IMR-90 (cell line): ENCODE results near the gene RAB1A. TPM values are rescaled to one million over a fixed set of nuclear protein-coding genes. Genes with fewer than 3 reads are reported as not detected.

ENCODE experiments used
- ATAC-seq: fragments of 200-7000 bp; cut with Tn5 transposase; 2 replicates; pipeline ENCODE4 v1.9.1; 2020; ENCODE audit warnings: low read depth, mild to moderate bottlenecking, moderate library complexity
- BruUV-seq: library from RNA; stranded (reverse); fragments of 400-500 nt; replicated peaks from 2 replicates; lab custom pipeline; 2021; lab: Mats Ljungman, UMichigan
- CTCF ChIA-PET: fragments of 300-600 bp; formaldehyde crosslinking; extraction: SDS; loops from one replicate; lab custom pipeline; 2021; ENCODE audit warnings: antibody characterized with exemption; lab: Yijun Ruan, JAX
- POLR2A ChIA-PET: fragments of 300-600 bp; sonication (Branson Sonifier 250); formaldehyde crosslinking; loops from one replicate; lab custom pipeline; 2022; ENCODE audit warnings: antibody characterized with exemption; ENCODE audit not compliant: unreplicated experiment; lab: Charles Lee
- DNase-seq: peaks from one replicate; pipeline ENCODE4 v3.0.0; 2013
- H2AFZ ChIP-seq: replicated peaks from 2 replicates; pipeline ENCODE3; 2013; ENCODE audit warnings: low read length, mild to moderate bottlenecking; ENCODE audit not compliant: poor library complexity
- H2AK5ac ChIP-seq: 2 replicates; pipeline ENCODE4 v1.6.1; 2013; ENCODE audit warnings: low read depth, low read length, inconsistent platforms
- H2AK9ac ChIP-seq: replicated peaks from 2 replicates; pipeline ENCODE3; 2013; ENCODE audit warnings: mild to moderate bottlenecking, low read depth, low read length, moderate library complexity; ENCODE audit not compliant: poor library complexity
- H2BK120ac ChIP-seq: 2 replicates; pipeline ENCODE4 v1.6.1; 2013; ENCODE audit warnings: low read depth, low read length, inconsistent platforms
- H2BK15ac ChIP-seq: 3 replicates; pipeline ENCODE4 v1.6.1; 2013; ENCODE audit warnings: low read depth, low read length, inconsistent platforms
- H2BK20ac ChIP-seq: 2 replicates; pipeline ENCODE4 v1.6.1; 2013; ENCODE audit warnings: low read depth, mild to moderate bottlenecking, inconsistent platforms, low read length, moderate library complexity
- H2BK5ac ChIP-seq: 2 replicates; pipeline ENCODE4 v1.6.1; 2013; ENCODE audit warnings: mild to moderate bottlenecking, low read depth, low read length, inconsistent platforms; ENCODE audit not compliant: poor library complexity, severe bottlenecking
- H3K14ac ChIP-seq: replicated peaks from 2 replicates; pipeline ENCODE4 v1.6.1; 2013; ENCODE audit warnings: low read depth, low read length, inconsistent platforms
- H3K18ac ChIP-seq: 2 replicates; pipeline ENCODE4 v1.6.1; 2013; ENCODE audit warnings: low read depth, low read length, control low read depth
- H3K23ac ChIP-seq: 2 replicates; pipeline ENCODE4 v1.6.1; 2013; ENCODE audit warnings: low read depth, low read length, inconsistent platforms
- H3K27ac ChIP-seq: 2 replicates; pipeline ENCODE4 v1.5.1; 2013; ENCODE audit warnings: mild to moderate bottlenecking, control low read depth, low read length; ENCODE audit not compliant: insufficient read depth
- H3K27me3 ChIP-seq: 2 replicates; pipeline ENCODE4 v1.6.1; 2013; ENCODE audit warnings: low read length; ENCODE audit not compliant: control insufficient read depth, insufficient read depth
- H3K36me3 ChIP-seq: 2 replicates; pipeline ENCODE4 v1.6.1; 2013; ENCODE audit warnings: low read length, mixed read lengths; ENCODE audit not compliant: control insufficient read depth, insufficient read depth
- H3K4ac ChIP-seq: 2 replicates; pipeline ENCODE4 v1.6.1; 2013; ENCODE audit warnings: low read depth, low read length, inconsistent platforms
- H3K4me1 ChIP-seq: 2 replicates; pipeline ENCODE4 v1.6.1; 2013; ENCODE audit warnings: low read length, mixed read lengths; ENCODE audit not compliant: control insufficient read depth, insufficient read depth
- H3K4me2 ChIP-seq: 2 replicates; pipeline ENCODE4 v1.6.1; 2013; ENCODE audit warnings: low read depth, mild to moderate bottlenecking, control low read depth, low read length, moderate library complexity
- H3K4me3 ChIP-seq: 2 replicates; pipeline ENCODE4 v1.5.1; 2013; ENCODE audit warnings: low read depth, mild to moderate bottlenecking, control low read depth, low read length, moderate library complexity; ENCODE audit not compliant: insufficient read depth
- H3K56ac ChIP-seq: 2 replicates; pipeline ENCODE4 v1.6.1; 2013; ENCODE audit warnings: low read length, inconsistent platforms; ENCODE audit not compliant: insufficient read depth; ENCODE audit errors: extremely low read depth
- H3K79me1 ChIP-seq, 2 experiments: 2 replicates each; pipeline ENCODE4 v1.6.1; 2013; ENCODE audit warnings: low read length in 2 of 2, inconsistent platforms in 1 of 2, low read depth in 1 of 2
- H3K9ac ChIP-seq: 2 replicates; pipeline ENCODE4 v1.6.1; 2013; ENCODE audit warnings: low read depth, low read length, control low read depth
- H3K9me1 ChIP-seq: 2 replicates; pipeline ENCODE4 v1.6.1; 2013; ENCODE audit warnings: low read length, inconsistent platforms; ENCODE audit not compliant: insufficient read depth
- H3K9me3 ChIP-seq: 2 replicates; pipeline ENCODE4 v1.6.1; 2013; ENCODE audit warnings: low read length; ENCODE audit not compliant: control insufficient read depth, insufficient read depth
- H4K20me1 ChIP-seq: 2 replicates; pipeline ENCODE4 v1.6.1; 2013; ENCODE audit warnings: low read length, inconsistent platforms; ENCODE audit not compliant: insufficient read depth
- H4K5ac ChIP-seq: 2 replicates; pipeline ENCODE4 v1.6.1; 2013; ENCODE audit warnings: mild to moderate bottlenecking, low read depth, low read length, control low read depth
- H4K8ac ChIP-seq, 2 experiments: 2 replicates each; pipeline ENCODE4 v1.6.1; 2013; ENCODE audit warnings: low read depth in 2 of 2, low read length in 2 of 2, control low read depth in 1 of 2, inconsistent platforms in 1 of 2
- H4K91ac ChIP-seq: 2 replicates; pipeline ENCODE4 v1.6.1; 2013; ENCODE audit warnings: low read depth, low read length, inconsistent platforms; ENCODE audit not compliant: insufficient read depth
- BHLHE40 ChIP-seq: fragments of 150-350 bp; IDR thresholded peaks from 2 replicates; pipeline ENCODE4 v1.6.1; 2016; ENCODE audit warnings: mild to moderate bottlenecking, low read depth, low read length
- CEBPB ChIP-seq: IDR thresholded peaks from 2 replicates; pipeline ENCODE4 v1.6.1; 2012; ENCODE audit warnings: low read depth, low read length, improper control_type of control experiment
- MAFK ChIP-seq: IDR thresholded peaks from 2 replicates; pipeline ENCODE4 v1.6.1; 2012; ENCODE audit warnings: low read depth, low read length, improper control_type of control experiment
- RFX5 ChIP-seq: IDR thresholded peaks from 2 replicates; pipeline ENCODE4 v1.8.0; 2012; ENCODE audit warnings: low read depth, mild to moderate bottlenecking, low read length, moderate library complexity
- SMC3 ChIP-seq: fragments of 150-350 bp; IDR thresholded peaks from 2 replicates; pipeline ENCODE4 v1.6.1; 2016; ENCODE audit warnings: low read depth, mild to moderate bottlenecking, antibody characterized with exemption, low read length, moderate library complexity
- WGBS, 2 experiments: methylation state at CpG; one replicate each; pipeline versions ENCODE4 v1.1.5 to v1.1.7; 2013; ENCODE audit warnings: missing lambda C conversion rate in 2 of 2; ENCODE audit not compliant: insufficient read length in 1 of 2; ENCODE audit errors: extremely low coverage in 2 of 2; 5-methylcytosine and 5-hydroxymethylcytosine counted together
- dilution Hi-C: fragments of 300-500 bp; cut with HindIII; formaldehyde crosslinking; loops from one replicate; pipeline ENCODE4 v1.14.3; 2018; ENCODE audit warnings: low sequenced_read_pairs; ENCODE audit not compliant: unreplicated experiment
- in situ Hi-C: fragments of 300-500 bp; cut with MboI; formaldehyde crosslinking; loops from 3 replicates; pipeline ENCODE4 v1.14.3; 2019; ENCODE audit warnings: low sequenced_read_pairs, inconsistent platforms, mixed read lengths
- intact Hi-C: fragments of 100-400 bp; cut with micrococcal nuclease; formaldehyde crosslinking; loops from 2 replicates; pipeline ENCODE4 v1.10.0; 2022
- polyA plus RNA-seq, 3 experiments: library from polyadenylated mRNA; depleted of rRNA; stranded (reverse); fragments of >200 nt; gene quantifications; 2 replicates each; pipeline ENCODE4 v1.2.3, GENCODE V29; 2012; ENCODE audit warnings: low replicate concordance in 1 of 3
- total RNA-seq: library from RNA; depleted of rRNA; stranded (reverse); fragments of >200 nt; gene quantifications from 2 replicates; pipeline ENCODE4 v1.2.3, GENCODE V29; 2012

RAB1A gene
- total and polyA plus RNA-seq, 2 of the 4 experiments (the other 2 are of a cell fraction), result 114 to 169 TPM

- ATAC-seq, result no peak
- H3K9me1 ChIP-seq, result peaks cover 19% of the 10 kb centered on the region
- H3K4ac ChIP-seq, result no peak overlapping the region
- H2BK15ac ChIP-seq, result no peak overlapping the region
- H3K79me1 ChIP-seq, result peaks cover 22 to 84% of the 10 kb centered on the region in 2 experiments
- no peaks in the 10 kb centered on the region for H3K9me3 ChIP-seq
- H3K14ac ChIP-seq, result no peak overlapping the region
- no peak overlapping the region for H2AK9ac ChIP-seq
- WGBS, 2 experiments, result 78% methylated on average over 1 of the region's 7 CpGs; no CpG with 5 or more reads in 1 of the 2 experiments
- no peak overlapping the region for H2BK120ac ChIP-seq
- no peak overlapping the region for H2BK5ac ChIP-seq
- no peak overlapping the region for H3K9ac ChIP-seq
- peaks cover 2% of the 10 kb centered on the region; the same call in 1 of the 2 replicates for H3K36me3 ChIP-seq
- no peaks in the 10 kb centered on the region for H3K27me3 ChIP-seq
- no peak overlapping the region for H3K56ac ChIP-seq
- H2AK5ac ChIP-seq, result no peak overlapping the region
- DNase-seq, result no peak
- H3K23ac ChIP-seq, result no peak overlapping the region
- BruUV-seq, result no TSS peak
- no peak overlapping the region for H4K5ac ChIP-seq
- no peak overlapping the region for H4K91ac ChIP-seq
- in situ Hi-C loops (loop anchor here (25.0 kb wide), 1 partner anchor 501 kb away; no protein-coding TSS in a partner anchor), intact Hi-C loops (loop anchor here (10.0 kb wide), 1 partner anchor 373 kb away; the partner anchor contains the start of gene SPRED2), dilution Hi-C loops (no loop called here)
- ChIA-PET CTCF (interaction anchor here (0.6 kb wide), 1 partner anchor 185 kb away, joined by 3 read pairs; no protein-coding TSS in a partner anchor), POLR2A (no interaction called here)
- TF ChIP-seq CEBPB (no peak), MAFK (no peak), BHLHE40 (no peak), RFX5 (no peak), SMC3 (no peak)
- no peak overlapping the region for H2BK20ac ChIP-seq
- H4K8ac ChIP-seq, result no peak overlapping the region
- H2AFZ ChIP-seq, result no peak overlapping the region
- H3K18ac ChIP-seq, result no peak overlapping the region
- H3K4me1 ChIP-seq, result peaks cover 19% of the 10 kb centered on the region
- H3K4me3 ChIP-seq, result no peak overlapping the region
- H4K20me1 ChIP-seq, result peaks cover 31% of the 10 kb centered on the region
- no peak overlapping the region for H3K4me2 ChIP-seq
- H3K27ac ChIP-seq, result no peak overlapping the region
These were observed 68.6 kb downstream of the RAB1A start for GRCh38 chr2:65061146-65061909.
